ENCODE results near the gene CISH.

CISH gene

DNA sequence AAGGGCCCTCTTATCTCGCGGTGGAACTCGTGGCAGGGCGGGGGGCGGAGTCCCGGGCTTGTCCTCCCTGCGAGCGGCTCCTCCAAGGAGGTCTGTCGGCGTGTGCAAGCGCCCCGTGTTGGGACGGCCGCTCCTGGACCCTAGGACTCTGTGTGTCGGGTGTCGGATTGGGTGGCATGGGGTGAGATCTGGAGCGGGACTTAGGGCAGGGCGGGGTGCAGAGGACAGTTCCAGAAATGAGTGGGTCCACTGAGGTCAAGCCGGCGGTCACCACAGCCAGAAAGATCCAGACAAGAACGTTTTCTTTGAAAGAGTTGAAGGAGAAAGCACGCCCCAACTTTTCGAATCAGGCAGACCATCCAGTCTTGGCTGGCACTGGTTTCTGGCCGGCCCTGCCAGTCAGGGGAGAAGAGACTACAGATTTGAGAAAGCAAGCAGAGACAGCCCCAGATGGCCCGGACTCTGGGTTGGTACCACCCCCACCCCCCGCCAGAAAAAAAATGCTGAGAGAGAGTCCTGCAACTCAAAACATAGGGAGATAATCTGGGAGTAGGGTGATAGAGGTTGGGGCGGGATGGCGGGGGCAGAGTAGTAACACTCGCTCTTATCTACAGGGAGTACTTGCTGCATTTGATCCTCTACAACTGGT is 784 bp upstream of the CISH start:
- DNase-seq, result no peak

DNA sequence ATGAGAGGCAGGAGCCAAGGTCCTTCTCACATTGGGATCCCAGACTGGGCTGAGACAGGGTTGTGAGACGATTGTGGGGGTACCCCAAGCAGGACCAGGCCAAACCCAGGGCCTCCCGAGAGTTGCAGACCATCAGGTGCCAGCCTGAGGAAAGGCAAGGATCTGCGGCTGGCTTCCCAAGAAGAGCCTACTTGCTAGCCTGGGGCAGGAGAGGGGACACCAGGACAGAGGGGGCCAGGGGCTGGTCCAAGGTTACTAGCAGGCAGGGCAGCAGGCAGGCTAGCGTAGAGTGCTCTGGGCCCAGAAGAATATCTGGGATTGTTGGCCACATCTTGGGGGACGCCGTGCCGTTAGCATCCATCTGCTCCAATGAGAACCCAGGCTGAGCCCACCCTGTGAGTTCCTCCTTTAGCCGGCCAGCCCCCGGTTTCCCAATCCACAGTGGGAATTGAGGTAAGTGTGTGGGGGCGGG is 546 bp downstream of the CISH start:
- no peak for DNase-seq

DNA sequence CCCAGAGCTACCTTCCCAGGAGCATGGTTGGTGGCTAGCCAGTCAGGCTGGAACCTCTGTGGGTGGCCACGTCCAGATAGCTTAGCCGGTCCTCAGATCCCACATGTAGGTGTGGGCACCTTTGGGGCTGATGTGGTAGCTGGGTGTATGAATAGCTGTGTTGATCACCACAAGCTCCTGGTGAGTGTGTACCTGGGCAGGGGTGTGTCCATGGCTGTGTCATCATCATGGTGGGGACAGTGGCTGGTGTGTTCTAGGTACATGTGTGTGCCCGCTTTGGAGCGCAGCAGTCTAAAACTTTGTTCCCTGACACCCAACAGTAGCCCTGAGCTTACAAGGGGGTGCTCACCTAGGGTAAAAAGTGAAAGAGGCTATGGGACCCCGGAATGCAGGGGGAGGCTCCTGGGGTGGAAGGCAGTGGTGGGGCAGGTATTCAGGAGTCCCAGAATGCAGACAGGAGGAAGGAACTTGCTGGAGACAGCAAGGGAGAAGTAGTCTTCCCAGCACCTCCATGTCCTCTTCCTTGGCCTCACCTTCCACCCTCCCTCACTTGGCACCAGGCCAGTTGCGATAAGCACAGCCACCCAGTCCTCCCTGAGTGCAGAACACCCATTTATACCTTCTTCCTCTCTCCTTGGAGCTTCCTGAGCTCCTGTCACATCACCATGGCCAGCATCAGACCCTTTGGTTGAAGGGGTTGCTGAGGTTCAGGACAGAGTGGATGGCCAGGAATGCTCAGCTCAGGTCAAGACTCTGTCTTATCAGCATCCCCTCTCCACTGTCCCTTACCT is 1.2 kb downstream of the CISH start:
- DNase-seq, result no peak

DNA sequence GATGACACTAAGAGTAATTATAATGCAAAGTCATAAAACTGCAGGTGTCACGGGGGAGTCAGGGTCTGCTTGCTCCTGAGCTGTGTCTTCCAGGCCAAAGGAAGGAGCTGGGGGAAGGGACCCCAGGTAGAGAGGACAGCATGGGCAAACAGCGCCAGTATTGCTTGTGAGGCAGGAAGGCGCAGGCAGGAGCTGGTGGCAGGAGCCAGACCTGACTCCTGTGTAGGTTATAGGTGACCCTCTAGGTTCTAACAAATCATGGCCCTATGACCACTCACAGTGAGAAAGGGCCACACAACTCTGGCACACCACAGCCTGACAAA is 1.9 kb downstream of the CISH start:
- DNase-seq, result no peak

DNA sequence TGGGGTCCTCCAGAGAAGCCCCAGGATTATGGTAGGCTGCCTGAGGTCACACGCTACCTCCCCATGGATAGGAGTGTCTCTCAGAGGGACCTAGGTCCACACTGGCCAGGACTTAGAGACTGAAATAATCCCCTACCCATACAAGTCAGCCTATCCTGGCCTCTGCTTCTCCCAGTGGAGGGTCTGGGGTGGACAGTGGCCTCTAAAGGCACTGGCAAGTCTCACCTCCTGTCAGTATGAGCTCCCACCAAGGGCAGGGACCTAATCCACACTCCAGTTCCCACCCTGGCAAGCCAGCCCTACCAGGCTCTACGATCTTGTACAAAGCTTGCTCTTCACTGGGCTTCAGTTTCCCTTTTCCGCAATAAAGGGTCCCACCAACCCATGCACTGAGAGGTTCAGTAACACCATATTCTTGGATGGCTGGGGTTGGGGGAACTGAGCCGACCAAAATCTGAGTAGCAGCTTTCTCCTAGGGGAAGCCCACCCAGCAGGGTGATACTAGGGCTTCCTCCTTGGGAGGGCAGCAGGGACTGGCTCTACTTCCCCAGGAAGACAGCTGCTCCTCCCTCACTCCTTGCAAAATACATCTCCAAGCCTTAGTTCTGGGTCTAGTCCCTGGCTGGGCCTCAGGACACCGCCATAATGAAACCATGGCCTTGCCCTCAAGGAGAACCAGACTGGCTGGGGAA is 2.4 kb downstream of the CISH start:
- peak; percentile 49 for DNase-seq

DNA sequence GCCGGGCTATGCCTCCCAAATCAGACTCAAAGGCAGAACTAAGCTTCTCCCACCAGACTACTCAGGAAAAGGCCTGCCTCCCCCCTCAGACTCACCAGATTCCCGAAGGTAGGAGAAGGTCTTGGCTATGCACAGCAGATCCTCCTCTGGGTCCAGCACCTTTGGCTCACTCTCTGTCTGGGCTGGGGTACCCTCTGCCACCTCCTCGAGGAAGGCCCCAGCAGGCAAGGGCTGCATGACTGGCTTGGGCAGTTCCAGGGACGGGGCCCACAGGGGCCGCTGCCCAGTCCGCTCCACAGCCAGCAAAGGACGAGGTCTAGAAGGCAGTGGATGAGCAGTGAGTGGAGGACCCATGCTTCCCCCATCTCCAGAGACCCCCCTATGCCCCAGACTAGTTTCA is 3.3 kb downstream of the CISH start:
- DNase-seq, result no peak

DNA sequence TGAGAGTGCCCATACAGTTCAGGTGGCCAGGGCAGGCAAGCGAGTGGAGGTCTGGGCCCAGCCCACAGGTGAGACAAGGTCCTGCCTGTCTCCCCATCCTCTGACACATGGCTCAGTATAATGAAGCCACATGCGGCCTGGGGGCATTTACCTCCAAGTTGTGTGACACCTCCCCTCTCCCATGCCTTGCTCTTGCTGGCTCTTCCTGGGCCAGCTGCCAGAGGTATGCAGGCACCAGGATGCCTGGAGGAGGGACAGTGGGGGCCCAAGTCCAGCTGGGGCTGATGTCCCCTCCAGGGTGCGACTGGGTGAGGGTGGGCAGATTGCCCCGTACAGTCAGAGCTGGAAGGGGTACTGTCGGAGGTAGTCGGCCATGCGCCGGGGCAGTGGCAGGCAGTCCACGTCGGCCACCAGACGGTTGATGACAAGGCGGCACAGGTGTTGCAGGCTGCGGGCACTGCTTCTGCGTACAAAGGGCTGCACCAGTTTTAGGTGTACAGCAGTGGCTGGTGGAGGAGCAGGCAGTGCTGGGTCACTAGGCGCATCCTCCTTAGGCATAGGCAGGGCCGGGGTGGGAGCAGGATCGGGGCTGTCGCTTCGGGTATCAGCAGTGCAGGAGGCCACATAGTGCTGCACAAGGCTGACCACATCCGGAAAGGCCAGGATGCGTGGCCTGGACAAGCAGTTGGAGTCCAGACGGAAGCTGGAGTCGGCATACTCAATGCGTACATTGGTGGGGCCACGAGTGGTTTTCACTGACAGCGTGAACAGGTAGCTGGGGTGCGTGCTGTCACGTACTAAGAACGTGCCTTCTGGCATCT is 4.1 kb downstream of the CISH start:
- no peak for DNase-seq

DNA sequence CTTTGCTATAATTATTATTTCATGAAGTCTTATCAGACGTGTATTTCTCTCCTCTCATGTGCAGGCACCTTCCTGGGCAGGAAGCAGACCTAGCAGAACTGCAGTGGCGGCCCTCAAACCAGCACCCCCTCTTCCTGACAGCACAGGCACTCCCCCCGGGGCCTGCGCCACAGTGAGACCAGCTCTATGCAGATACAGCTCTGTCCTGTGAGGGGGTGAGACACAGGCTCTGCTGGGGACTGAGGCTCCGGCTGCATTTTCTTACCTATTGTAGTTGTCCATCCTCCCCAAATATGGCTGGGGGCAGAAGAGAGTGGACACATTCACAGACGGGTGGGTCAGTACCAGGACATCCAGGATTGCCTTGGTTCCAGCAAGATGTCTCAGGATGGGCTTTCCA is 5.0 kb downstream of the CISH start:
- DNase-seq, result no peak

DNA sequence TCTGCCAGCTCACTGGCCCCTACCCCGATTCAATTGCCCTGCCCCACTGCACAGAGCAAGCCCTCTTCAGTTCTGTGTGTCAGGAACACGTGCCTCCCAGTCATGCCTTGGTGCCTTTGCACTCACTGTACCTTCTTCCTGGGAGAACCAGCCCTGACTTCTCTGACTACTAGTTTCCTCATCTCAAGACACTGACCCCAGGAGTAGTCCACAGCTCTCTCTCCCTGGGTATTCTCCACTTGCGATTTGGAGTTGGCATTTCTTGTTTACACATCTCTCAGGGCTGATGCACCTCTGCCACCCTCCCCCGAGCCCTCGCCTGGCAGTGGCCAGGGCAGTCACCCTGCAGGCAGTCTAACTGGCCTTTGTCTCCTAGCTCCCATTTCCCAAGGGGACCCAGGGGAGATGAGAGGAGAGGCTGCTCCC is 5.7 kb downstream of the CISH start:
- DNase-seq, result peak; percentile 27

DNA sequence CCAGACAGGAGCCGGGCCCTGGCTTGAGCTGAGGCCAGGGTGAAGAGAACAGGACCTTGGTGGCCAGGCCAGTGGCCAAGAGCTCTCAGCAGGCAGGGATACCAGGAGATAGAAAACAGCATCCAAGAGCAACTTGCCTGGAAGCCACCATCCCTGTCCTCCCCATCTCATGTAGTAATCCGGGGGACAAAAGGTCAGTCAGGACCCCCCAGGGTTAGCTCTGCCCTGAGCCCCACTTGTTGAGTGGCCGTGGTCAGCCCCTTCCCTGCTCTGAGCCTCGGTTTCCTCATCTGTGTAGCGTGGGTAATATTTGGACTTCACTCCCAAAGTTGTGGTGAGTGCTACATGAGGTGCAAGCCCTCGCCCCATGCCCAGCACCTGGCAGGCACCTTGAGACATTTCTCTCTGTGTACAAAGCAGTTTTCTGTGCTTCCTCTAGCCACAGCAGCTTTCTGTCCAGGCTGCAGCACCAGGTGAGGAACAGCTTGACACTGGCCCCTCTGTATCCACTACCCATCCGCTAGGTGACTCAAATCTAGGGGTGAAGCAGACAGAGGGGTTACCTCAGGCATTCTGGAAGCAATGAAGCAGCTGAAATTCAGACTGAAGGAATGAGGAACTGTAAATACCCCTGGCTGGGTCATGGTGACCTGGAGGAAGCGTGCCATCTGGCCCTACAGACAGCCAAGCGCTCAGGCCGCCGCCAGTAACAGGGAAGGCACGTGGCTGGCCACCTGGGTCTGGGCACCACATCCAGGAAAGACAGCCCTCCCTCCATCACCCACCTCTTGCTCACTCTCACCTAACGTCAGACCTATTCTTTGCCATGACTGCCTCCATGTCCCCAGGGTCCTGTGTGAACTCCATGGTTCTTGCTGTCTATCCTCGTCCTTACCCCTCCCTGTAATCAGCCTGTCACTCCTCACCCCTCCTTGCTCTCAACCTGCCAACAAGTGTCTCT is 6.7 kb downstream of the CISH start:
- peak; percentile 80 for DNase-seq

DNA sequence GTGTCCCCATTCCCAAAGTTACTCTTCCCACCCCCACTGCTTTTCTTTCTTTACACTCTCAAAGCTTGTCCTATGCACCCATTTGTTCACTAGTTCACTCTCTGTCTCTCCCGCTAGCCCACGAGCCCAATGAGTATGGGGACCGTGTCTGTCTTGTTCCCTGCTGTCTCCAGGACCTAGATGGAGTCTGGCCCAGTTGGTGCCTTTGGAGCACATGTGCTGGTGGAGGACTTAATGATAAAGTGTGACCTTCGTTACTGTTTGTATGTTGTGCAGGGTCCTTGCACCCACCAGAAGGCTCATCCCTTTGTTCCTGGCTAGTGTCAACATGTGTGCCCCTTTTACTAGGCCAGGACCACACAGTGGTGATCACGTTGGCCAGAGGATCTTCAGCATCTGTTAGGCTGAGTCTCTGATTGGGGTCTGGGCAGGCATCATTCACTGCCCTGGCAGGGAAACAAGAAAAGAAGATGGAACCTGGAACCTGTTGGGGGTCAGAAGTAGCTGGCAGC is 7.4 kb downstream of the CISH start:
- no peak for DNase-seq

DNA sequence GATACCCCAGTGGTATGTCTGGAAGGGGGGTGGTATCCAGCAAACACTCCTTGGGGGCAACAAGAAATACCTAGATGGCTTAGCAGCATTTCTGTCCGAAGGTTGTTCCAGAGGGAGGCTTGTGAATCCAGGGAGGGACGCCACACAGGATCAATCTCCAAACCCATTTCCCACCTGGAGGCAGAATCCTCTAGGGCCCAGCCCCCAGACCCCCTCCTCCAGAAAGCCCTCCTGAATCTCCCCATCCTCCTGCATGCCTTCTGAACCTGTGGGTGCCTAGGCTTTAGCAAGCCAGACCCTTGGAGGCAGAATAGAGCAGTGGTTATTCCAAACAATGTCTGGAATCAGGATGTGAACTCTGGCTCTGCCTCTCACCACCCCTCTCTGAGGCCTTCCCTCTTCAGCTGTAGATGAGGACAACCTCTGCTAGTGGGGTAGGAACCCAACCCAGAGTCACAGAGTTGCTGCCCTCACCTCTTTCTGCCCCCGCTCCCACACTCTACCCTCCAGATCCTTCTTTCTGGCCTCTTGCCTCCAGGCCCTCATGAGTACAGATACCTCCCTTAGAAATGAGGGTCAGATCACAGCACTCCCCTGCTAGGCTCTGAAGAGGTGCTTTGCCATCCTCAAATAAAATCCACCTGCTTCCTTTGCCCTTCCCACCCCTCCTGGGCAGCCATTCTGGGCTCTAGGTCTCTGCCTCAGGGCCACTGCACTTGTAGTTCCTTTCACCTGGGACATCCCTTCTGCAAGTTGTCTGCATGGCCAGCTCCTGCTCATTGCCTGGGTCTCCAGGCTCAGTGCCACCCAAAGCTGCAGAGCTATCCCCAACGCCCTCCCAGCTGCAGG is 8.1 kb downstream of the CISH start:
- DNase-seq, result no peak

DNA sequence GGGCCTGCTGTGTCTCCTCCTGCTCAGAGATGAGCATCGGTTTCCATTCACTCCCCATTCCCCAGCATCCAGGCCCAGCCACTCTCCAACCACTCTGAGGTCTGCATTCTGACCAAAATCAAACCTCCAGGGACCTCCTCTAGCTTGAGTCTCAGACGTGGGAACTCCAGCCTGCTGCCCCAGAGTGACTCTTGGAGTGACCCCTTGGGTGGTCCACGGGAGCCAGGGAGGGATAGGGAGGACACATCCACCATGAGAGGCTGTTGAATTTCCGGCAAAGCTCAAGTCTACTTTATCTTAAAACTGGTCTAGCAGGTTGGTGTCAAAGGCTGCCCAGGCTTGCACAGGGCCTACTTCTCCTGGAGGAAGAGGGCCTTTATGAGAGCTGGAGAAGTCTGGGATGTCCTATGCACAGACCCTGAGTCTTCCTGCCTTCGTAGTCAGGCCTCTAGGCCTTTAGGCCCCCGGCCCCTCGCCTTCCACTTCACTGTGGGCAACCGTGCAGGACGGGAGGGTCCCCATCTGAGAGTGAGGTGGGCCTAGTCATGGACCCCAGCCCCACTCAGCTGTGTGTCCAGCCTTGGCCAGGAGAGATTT is 8.9 kb downstream of the CISH start:
- DNase-seq, result no peak

DNA sequence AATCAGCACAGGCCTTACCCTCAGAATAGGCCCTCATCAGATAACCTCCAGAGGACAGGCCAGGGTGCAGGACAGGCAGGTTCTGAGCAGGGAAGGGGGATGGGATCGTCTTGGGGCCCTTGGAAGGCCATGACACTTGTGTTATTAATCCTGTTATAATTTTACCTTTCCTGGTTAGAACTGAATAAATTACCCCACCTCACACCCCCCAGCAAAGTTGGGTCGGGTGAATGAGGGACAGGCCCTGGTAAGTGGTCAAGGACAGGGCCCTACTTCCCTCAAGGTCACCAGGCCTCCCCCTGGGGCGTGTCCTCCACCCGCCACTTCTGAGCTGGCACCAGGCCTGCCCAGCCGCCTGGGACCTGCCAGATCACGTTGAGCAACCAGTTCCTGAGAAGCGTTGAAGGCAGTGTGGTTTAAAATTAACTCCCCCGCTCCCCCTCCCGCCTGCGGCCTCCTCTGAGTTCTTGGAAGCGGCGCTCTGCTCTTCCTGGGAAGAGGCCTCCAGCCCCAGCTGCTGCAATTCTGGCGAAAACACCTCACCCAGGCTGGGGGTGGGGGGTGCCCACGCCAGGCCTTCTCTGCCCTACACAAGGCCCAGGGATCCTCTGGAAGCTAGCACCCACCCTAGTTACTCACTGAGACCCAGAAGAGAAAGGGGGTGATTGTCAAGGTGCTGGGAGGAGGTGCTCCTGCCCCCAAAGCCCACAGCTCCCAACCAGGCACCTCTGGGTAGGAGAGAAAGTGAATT is 10.6 kb downstream of the CISH start:
- peak; percentile 98 for DNase-seq

DNA sequence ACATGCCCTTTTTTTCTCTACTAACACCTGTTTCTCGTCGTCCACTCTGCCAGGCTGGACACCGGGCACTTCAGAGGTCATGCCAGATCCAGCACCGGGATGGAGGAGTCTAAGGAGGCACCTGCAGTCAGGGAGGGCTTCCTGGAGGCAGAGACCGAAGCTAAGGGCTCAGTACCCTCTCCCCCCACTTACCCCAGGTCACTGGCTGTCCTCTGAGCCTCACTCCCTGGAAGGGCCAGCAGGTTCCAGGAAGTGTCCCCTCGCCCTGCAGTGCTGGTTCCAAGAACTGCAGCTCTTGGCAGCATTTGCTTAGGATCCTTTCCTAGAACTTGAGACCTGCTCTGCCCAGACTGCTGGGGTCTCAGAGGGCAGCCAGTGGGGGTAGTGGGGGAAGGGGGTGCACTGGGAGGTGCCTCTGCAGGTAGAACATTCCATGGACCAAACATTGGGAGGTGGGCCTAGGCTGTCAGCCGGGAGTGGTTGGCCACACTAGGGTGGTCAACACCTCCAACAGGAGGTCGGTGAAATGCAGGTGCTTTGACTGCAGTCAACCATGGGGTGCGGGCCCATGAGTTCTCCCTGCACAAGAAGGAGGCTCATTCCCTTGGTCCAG is 11.3 kb downstream of the CISH start:
- peak; percentile 27 for DNase-seq

DNA sequence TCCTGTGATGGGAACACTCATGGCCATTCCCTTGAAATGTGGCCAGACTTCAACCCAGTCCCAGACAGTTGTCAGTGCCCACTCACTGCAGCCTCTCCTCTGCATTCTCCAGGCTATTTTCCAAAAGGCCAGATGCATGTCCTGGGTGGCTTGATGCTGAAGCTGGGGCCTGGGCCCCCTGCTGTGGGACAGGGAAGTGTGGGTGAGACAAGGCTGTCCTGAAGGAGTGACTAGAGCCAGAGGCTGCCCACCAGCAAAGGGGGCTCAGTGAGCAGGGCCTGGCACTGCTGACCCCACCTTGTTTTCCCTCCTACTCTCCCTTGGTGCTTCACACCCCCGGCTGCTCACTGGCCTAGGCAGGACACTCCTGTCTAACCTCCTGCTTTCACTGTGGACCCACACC is 11.9 kb downstream of the CISH start:
- no peak for DNase-seq

DNA sequence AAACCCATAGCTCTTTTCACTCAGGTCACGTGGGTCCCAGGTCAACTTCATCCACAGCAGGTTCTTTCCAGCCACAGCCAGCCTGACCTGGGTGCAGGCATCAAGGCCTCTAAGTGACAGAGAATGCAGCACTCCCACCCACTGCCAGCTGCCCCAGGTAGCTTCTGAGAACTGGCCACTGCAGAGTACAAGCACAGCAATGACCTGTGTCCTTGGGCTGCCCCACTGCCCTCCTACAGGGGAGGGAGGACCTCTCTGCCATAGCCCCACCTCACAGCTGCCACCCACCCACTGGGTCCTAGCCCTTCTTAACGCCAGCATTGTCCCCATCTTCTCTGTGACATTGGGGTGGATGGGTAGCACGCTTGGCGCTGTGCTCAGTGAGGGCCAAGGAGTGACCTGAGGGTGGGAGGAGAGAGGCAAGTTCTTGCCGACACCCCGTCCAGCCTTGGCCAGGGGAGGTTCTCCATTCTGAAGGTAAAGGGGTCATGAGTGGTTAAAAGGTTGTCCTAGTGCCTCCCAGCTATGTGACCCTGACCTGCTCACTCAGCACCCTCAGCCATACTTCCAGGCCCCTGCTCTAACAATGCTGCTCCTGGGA is 12.4 kb downstream of the CISH start:
- DNase-seq, result no peak

DNA sequence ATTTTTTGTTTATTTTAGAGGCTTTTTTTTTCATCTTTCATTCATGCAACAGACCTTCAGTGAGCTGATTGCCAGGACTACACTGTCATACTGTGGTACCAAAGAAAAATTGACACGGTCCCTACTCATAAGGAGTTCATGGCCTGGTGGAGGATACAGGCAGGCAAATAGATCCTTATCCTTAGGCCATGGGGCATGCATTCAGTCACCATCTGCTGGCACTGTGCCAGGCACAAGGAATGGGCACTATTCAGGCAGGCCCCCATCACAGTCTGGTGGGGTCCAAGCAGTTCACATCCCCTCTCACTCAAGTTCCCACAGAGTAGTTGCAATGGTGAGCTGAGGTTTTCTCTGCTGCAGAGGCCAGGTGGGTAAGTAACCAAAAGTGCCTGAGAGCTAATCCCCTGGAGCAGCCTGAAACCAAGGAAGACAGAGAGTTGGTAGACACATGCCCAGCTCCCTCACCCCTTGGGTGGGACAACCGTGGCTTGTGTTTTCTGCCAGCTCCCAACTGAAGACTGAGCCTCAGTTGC is 17.3 kb downstream of the CISH start:
- no peak for DNase-seq

Measured in MV-4-11 (cell line).